Nephron (organoid): Measurements from ENCODE around the gene TIMM10.

Experiments used
- H3K27ac Mint-ChIP-seq, 3 experiments: 2 replicates each; pipeline ENCODE4 v1.8.0; 2020; ENCODE audit warnings: mixed read lengths in 3 of 3, mild to moderate bottlenecking in 2 of 3, moderate library complexity in 1 of 3
- H3K27me3 Mint-ChIP-seq: 2 replicates; pipeline ENCODE4 v1.8.0; 2021; ENCODE audit warnings: low read depth, mild to moderate bottlenecking, moderate library complexity, mixed read lengths
- H3K36me3 Mint-ChIP-seq: 2 replicates; pipeline ENCODE4 v1.8.0; 2020; ENCODE audit warnings: low read depth, mixed read lengths
- H3K4me1 Mint-ChIP-seq: 2 replicates; pipeline ENCODE4 v1.8.0; 2020; ENCODE audit warnings: mixed read lengths
- H3K4me3 Mint-ChIP-seq, 3 experiments: 2 replicates each; pipeline ENCODE4 v1.8.0; 2020; ENCODE audit warnings: mild to moderate bottlenecking in 3 of 3, mixed read lengths in 3 of 3, moderate library complexity in 2 of 3
- H3K9me3 Mint-ChIP-seq: 2 replicates; pipeline ENCODE4 v1.8.0; 2020; ENCODE audit warnings: mixed read lengths
- CTCF ChIP-seq, 3 experiments: fragments of 200-600 bp; sonication (generic); IDR thresholded peaks; one replicate each; pipeline ENCODE4 v1.5.0; 2021; ENCODE audit warnings: antibody characterized with exemption in 3 of 3; ENCODE audit not compliant: unreplicated experiment in 3 of 3

Gene TIMM10

GRCh38 chr11:57555393-57555792 lies 24.8 kb upstream of the TIMM10 start:
- Mint-ChIP-seq H3K36me3 (peaks cover 50% of the 10 kb centered on the region), H3K27ac (no peak overlapping the region), H3K27me3 (no peaks in the 10 kb centered on the region), H3K4me1 (no peaks in the 10 kb centered on the region), H3K9me3 (no peaks in the 10 kb centered on the region), H3K4me3 (no peak overlapping the region)
- no peak for TF ChIP-seq CTCF (IDR thresholded peaks at IDR 0.05; ENCODE audit: unreplicated experiment in 3 of 3)

- H3K9me3 Mint-ChIP-seq: no peaks in the 10 kb centered on the region
- H3K4me3 Mint-ChIP-seq: no peak overlapping the region
- no peak overlapping the region for H3K27ac Mint-ChIP-seq
- peaks cover 41% of the 10 kb centered on the region for H3K36me3 Mint-ChIP-seq
- no peak for TF ChIP-seq CTCF (IDR thresholded peaks at IDR 0.05; ENCODE audit: unreplicated experiment in 3 of 3)
- H3K4me1 Mint-ChIP-seq: no peaks in the 10 kb centered on the region
- no peaks in the 10 kb centered on the region for H3K27me3 Mint-ChIP-seq
Measured at GRCh38 chr11:57552479-57552878, 21.9 kb upstream of the TIMM10 start.

GRCh38 chr11:57551941-57552340 lies 21.4 kb upstream of the TIMM10 start:
- no peak overlapping the region for H3K4me3 Mint-ChIP-seq
- H3K4me1 Mint-ChIP-seq: no peaks in the 10 kb centered on the region
- no peaks in the 10 kb centered on the region for H3K9me3 Mint-ChIP-seq
- no peak for TF ChIP-seq CTCF (IDR thresholded peaks at IDR 0.05; ENCODE audit: unreplicated experiment in 3 of 3)
- peaks cover 35% of the 10 kb centered on the region for H3K36me3 Mint-ChIP-seq
- H3K27ac Mint-ChIP-seq: no peak overlapping the region
- no peaks in the 10 kb centered on the region for H3K27me3 Mint-ChIP-seq

- H3K36me3 Mint-ChIP-seq: peaks cover 21% of the 10 kb centered on the region
- no peaks in the 10 kb centered on the region for H3K27me3 Mint-ChIP-seq
- H3K9me3 Mint-ChIP-seq: no peaks in the 10 kb centered on the region
- H3K4me1 Mint-ChIP-seq: no peaks in the 10 kb centered on the region
- no peak overlapping the region for H3K27ac Mint-ChIP-seq
- no peak overlapping the region for H3K4me3 Mint-ChIP-seq
- no peak for TF ChIP-seq CTCF (IDR thresholded peaks at IDR 0.05; ENCODE audit: unreplicated experiment in 3 of 3)
Measured at GRCh38 chr11:57549983-57550382, 19.4 kb upstream of the TIMM10 start.

- Mint-ChIP-seq H3K27ac (no peak overlapping the region), H3K36me3 (peaks cover 11% of the 10 kb centered on the region), H3K4me3 (no peak overlapping the region), H3K27me3 (peaks cover 2% of the 10 kb centered on the region), H3K9me3 (no peaks in the 10 kb centered on the region), H3K4me1 (no peaks in the 10 kb centered on the region)
- no peak for TF ChIP-seq CTCF (IDR thresholded peaks at IDR 0.05; ENCODE audit: unreplicated experiment in 3 of 3)
Measured at GRCh38 chr11:57547854-57548377, 17.4 kb upstream of the TIMM10 start.

GRCh38 chr11:57546869-57547475 lies 16.4 kb upstream of the TIMM10 start:
- peaks cover 1% of the 10 kb centered on the region for H3K36me3 Mint-ChIP-seq
- H3K9me3 Mint-ChIP-seq: no peaks in the 10 kb centered on the region
- peaks cover 4% of the 10 kb centered on the region for H3K27me3 Mint-ChIP-seq
- H3K4me3 Mint-ChIP-seq: no peak overlapping the region
- no peak for TF ChIP-seq CTCF (IDR thresholded peaks at IDR 0.05; ENCODE audit: unreplicated experiment in 3 of 3)
- H3K27ac Mint-ChIP-seq: no peak overlapping the region
- H3K4me1 Mint-ChIP-seq: no peaks in the 10 kb centered on the region
